Measurements from ENCODE around the gene ANGPTL8.
A peak's percentile ranks its signal among the peaks of the same experiment; 100 is the strongest.

Gene ANGPTL8

DNA sequence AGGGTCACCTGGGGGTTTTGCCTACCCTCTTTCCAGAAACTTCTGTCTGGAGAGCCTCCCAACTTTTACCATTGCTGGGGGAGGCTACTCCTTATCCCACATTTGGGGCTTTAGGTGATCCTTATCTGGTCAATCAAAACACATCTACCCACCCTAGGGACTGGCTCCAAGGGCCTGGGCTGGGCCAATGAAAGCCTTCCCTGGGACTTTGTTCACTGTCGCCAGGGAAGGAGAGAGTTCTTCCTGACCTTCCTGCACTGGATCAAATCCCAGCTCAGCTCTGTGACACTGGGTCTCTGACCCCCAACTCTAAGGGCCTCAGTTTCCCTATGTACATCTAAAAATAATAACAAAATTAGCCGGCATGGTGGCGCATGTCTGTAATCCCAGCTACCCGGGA lies 11.8 kb downstream of the ANGPTL8 start:
- no peak for DNase-seq (ENCODE audit: low spot score)
- H3K4me3 Mint-ChIP-seq: no peak overlapping the region
- H3K27me3 Mint-ChIP-seq (ENCODE audit: low read depth): no peaks in the 10 kb centered on the region
- no peak overlapping the region for H3K27ac Mint-ChIP-seq
- H3K4me1 Mint-ChIP-seq (ENCODE audit: low read depth): no peaks in the 10 kb centered on the region
- H3K36me3 Mint-ChIP-seq (ENCODE audit: low read depth): no peaks in the 10 kb centered on the region
- H3K9me3 Mint-ChIP-seq: no peaks in the 10 kb centered on the region

DNA sequence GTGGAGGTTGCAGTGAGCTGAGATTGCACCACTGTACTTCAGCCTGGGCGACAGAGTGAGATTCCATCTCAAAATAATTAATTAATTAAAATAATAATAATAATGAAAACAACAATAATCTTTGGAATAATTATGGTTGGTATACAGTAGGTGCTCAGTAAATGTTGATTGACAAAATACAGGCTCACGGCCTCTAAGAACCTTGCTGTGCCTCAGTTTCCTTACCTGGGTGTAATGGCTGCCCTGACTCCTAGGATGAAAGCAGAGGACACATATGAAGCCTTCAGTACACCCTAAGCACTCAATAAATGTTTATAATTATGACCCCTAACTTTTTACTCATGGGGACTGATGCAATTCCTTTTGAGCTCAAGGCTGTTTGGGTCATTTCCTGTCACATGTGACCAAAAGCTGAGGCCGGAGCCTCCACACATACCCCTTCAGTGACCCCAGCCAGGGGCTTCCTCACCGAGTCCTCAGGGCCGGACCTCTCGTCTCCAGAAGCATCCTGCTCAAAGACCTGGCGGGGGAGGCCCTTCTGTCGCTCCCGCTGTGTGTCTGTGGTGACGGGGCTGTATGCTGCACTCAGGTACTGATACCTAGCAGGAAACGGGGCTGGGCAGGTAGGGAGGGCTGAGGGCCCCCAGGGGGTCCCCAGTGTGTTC lies 12.4 kb downstream of the ANGPTL8 start:
- Mint-ChIP-seq H3K27ac (no peak overlapping the region), H3K9me3 (no peaks in the 10 kb centered on the region), H3K4me3 (no peak overlapping the region), H3K27me3 (ENCODE audit: low read depth) (no peaks in the 10 kb centered on the region), H3K36me3 (ENCODE audit: low read depth) (no peaks in the 10 kb centered on the region), H3K4me1 (ENCODE audit: low read depth) (no peaks in the 10 kb centered on the region)
- no peak for DNase-seq (ENCODE audit: low spot score)

DNA sequence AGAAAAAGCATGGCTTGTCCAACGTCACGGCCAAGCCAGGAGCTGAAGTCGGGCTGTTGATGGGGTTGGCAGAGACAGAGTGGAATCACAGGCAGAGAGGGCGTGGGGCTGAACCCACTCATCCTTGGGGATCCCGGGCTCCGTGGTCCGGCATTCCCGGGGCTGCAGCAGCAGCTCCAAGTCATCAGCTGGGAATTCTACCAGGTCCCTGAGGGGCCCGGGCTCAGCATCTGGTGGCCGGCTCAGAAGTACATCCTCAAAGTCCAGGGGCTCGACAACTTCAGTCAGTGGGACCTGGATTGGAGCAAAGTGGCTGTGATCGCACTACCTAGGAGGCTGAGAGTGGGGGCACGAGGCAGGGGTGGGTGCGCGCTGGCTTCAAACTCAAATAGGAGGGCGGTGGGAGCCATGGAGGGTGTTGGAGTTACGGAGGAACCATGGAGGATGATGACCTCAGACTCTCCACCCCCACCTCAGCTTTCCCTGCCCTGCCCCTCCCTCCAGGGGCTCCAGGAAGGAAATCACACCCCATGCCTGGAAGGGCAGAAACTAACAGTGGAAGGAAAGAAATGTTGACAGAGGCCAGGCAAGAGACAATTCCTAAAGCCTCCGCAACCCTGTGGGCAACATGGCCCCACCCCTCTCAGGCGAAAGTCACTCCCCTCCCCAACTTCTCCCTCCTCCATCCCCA lies 13.4 kb downstream of the ANGPTL8 start:
- Mint-ChIP-seq H3K4me3 (no peak overlapping the region), H3K36me3 (ENCODE audit: low read depth) (no peaks in the 10 kb centered on the region), H3K27ac (no peak overlapping the region), H3K9me3 (no peaks in the 10 kb centered on the region), H3K4me1 (ENCODE audit: low read depth) (no peaks in the 10 kb centered on the region), H3K27me3 (ENCODE audit: low read depth) (no peaks in the 10 kb centered on the region)
- DNase-seq (ENCODE audit: low spot score): no peak

DNA sequence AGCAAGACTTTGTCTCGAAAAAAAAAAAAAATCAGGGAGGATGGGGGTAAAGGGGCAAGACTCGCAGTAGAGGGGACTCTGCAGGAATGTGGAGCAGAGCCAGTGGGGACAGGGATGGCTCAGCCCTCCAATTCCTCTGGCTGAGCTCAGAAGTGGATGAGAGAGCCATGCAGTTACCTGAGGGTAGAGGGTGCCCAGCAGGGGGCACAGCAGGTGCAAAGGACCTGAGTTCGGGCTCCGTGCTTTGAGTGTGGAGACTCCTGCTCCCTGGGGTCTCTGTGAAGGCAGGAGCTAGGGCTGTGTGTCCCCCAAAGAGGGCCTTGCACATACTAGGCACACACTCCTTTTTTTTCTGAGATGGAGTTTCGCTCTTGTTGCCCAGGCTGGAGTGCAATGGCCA lies 15.2 kb downstream of the ANGPTL8 start:
- no peaks in the 10 kb centered on the region for H3K36me3 Mint-ChIP-seq (ENCODE audit: low read depth)
- H3K9me3 Mint-ChIP-seq: no peaks in the 10 kb centered on the region
- no peak overlapping the region for H3K27ac Mint-ChIP-seq
- no peak for DNase-seq (ENCODE audit: low spot score)
- H3K4me3 Mint-ChIP-seq: no peak overlapping the region
- no peaks in the 10 kb centered on the region for H3K27me3 Mint-ChIP-seq (ENCODE audit: low read depth)
- no peaks in the 10 kb centered on the region for H3K4me1 Mint-ChIP-seq (ENCODE audit: low read depth)

DNA sequence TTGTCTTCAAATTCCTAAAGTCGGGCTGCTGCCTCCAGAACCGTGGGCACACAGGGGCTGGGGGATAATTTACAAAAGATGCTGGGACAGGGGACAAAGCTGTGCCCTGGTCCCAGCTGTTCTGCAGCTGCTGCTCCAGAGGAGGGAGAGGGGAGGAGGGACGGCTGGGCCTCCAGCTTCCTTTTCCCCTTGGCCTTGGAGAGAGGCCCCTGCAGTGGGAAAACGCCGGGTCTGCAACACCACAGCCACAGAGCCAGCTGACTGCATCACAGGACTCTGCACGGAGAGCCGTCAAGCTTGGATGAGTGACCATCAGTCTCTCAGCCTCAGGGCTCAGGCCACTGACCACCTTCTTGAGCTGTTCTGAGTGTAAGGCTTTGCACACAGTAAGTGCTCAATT lies 16.8 kb downstream of the ANGPTL8 start:
- H3K27me3 Mint-ChIP-seq (ENCODE audit: low read depth): peaks cover 10% of the 10 kb centered on the region
- DNase-seq (ENCODE audit: low spot score): no peak
- no peaks in the 10 kb centered on the region for H3K36me3 Mint-ChIP-seq (ENCODE audit: low read depth)
- no peaks in the 10 kb centered on the region for H3K4me1 Mint-ChIP-seq (ENCODE audit: low read depth)
- no peak overlapping the region for H3K4me3 Mint-ChIP-seq
- no peaks in the 10 kb centered on the region for H3K9me3 Mint-ChIP-seq
- H3K27ac Mint-ChIP-seq: no peak overlapping the region

DNA sequence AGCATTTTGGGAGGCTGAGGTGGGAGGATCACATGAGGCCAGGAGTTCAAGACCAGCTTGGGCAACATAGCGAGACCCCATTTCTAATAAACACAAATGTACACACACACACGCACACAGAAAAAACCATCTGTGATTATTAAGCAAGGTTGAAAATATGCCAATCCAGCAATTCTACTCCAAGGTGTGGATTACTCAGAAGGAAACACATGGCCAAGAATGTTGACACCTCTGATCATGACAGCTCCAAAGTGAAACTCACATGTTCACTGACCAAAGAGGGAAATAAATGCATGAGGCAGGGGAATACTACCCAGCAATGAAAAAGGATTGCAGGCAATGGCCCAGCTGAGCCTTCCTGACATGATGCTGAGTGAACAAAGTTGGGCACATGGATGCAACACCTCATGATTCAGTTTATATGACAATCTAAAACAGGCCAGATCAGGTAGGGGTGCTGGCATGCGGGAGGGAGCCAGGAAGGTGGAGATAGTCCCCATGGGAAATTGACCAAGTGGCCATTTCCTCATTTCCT lies 18.5 kb downstream of the ANGPTL8 start:
- Mint-ChIP-seq H3K4me1 (ENCODE audit: low read depth) (no peaks in the 10 kb centered on the region), H3K9me3 (no peaks in the 10 kb centered on the region), H3K27ac (no peak overlapping the region), H3K4me3 (no peak overlapping the region), H3K27me3 (ENCODE audit: low read depth) (peaks cover 20% of the 10 kb centered on the region), H3K36me3 (ENCODE audit: low read depth) (no peaks in the 10 kb centered on the region)
- DNase-seq (ENCODE audit: low spot score): no peak

DNA sequence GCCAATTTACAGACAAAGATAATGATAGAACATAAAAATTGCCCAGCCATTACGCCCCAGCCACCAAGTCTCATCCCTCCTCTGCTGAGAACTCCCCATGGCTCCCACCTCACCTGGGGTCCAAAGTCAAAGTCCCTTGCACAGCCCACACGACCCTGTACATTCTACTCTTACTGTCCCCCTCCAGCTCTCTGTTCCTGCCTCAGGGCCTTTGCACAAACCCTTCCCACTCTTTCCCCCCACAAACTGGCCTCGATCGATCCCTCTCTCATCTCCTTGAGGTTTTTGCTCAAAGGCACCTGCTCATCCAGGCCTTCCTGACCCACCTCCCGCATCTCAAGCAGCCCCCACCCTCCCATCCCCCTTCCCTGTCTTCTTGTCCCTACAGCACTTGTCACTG lies 21.6 kb downstream of the ANGPTL8 start:
- no peak overlapping the region for H3K27ac Mint-ChIP-seq

DNA sequence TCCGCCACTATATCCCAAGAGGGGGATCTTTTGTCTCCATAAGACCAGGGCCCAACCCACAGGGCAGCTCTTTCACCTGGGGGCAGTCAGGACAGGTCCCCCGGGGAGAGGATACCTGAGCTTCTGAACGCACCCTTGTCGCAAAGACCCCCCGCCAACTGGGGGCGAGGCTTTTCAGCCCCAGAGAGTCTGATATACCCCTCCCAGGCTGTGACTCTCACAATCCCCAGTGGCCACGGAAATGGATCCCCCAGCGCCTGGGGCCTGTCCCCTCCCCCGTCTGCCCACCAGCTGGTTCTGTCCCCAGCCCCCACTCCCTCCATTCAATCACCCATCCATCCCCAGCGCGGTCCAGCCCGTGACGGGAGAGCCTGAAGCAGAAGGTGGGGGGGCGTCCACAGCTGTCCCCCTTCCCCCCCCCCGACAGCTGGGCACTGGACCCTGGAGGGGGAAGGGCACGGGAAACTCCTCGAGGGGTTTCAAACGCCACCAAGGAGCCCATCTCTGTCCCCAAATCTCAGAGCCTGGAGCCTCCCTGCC lies 22.1 kb downstream of the ANGPTL8 start:
- Mint-ChIP-seq H3K27me3 (ENCODE audit: low read depth) (peaks cover 54% of the 10 kb centered on the region), H3K4me1 (ENCODE audit: low read depth) (no peaks in the 10 kb centered on the region), H3K27ac (no peak overlapping the region), H3K4me3 (no peak overlapping the region), H3K36me3 (ENCODE audit: low read depth) (no peaks in the 10 kb centered on the region), H3K9me3 (no peaks in the 10 kb centered on the region)
- DNase-seq (ENCODE audit: low spot score): no peak

More for the DNA sequence above, 21.6 kb downstream of the ANGPTL8 start:
- no peak for DNase-seq (ENCODE audit: low spot score)
- H3K27me3 Mint-ChIP-seq (ENCODE audit: low read depth): peaks cover 49% of the 10 kb centered on the region
- H3K36me3 Mint-ChIP-seq (ENCODE audit: low read depth): no peaks in the 10 kb centered on the region
- no peaks in the 10 kb centered on the region for H3K4me1 Mint-ChIP-seq (ENCODE audit: low read depth)
- H3K4me3 Mint-ChIP-seq: peak overlapping the region; percentile 55
- no peaks in the 10 kb centered on the region for H3K9me3 Mint-ChIP-seq

DNA sequence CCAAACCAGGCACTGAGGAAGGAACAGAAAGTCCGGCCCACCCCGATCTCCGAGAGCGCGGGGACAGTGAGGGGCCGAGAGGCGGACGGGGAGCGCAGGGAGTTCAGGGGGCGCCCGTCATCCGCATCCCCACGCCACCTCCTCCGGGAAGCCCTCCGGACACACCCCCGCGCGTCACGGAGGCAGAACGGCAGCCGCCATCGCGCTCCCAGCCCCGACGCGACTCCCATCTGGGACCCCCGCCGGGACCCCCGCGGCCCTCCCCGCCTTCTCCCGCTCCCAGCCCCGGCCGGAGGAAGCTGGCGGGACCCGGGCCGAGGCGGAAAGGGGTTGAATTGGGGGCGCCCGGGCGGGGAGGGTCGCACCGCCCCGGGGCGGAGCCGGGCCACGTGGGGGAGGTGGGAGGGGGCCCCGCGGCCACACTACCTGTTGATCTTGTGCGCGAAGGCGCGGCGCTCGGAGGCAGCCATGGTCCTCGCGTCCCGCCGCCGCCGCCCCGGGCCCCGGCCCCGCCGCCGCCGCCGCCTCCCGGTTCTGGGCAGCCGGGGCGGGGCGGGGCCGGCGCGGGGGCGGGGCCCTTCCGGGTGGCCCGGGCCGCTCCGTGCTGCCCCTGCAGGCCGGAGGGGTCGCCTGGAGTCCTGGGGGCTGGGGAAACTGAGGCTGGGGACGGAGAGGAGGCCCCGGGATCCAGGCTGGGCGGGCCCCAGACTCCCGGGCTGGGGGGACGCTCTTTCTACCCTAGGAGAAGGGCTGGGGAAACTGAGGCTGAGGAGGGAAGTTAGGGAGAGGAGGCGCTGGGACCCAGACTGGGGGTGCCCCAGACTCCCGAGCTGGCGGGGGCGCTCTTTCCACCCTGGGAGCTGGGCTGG lies 22.8 kb downstream of the ANGPTL8 start, which contains the start of gene DOCK6:
DOCK6 (minus strand) TSS at position 554 of the 869 bp plus-strand sequence; CDS start at position 470, 84 bp downstream.
- no peaks in the 10 kb centered on the region for H3K36me3 Mint-ChIP-seq (ENCODE audit: low read depth)
- no peaks in the 10 kb centered on the region for H3K9me3 Mint-ChIP-seq
- H3K27me3 Mint-ChIP-seq (ENCODE audit: low read depth): peaks cover 61% of the 10 kb centered on the region
- no peaks in the 10 kb centered on the region for H3K4me1 Mint-ChIP-seq (ENCODE audit: low read depth)
- peak within 1 kb of the TSS; percentile 60 for H3K4me3 Mint-ChIP-seq
- no peak for DNase-seq (ENCODE audit: low spot score)
- H3K27ac Mint-ChIP-seq: no peak within 1 kb of the TSS

DNA sequence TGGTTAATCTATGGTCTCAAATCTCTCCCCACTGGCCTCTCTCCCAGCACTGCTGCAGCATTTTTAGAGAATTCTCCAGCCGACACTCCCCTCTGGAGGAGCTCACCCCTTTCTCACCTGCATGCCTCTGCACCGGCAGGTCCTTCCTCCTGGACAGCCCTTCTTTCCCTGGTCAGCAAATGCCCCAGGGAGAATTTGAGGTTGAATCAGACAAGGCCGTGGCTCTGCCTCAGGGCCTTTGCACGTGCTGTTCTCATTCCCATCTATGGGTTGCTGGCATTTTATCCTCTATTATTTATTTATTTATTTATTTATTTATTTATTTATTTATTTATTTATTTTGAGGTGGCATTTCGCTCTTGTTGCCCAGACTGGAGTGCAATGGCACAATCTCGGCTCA lies 24.3 kb downstream of the ANGPTL8 start:
- no peaks in the 10 kb centered on the region for H3K9me3 Mint-ChIP-seq
- H3K36me3 Mint-ChIP-seq (ENCODE audit: low read depth): no peaks in the 10 kb centered on the region
- no peak overlapping the region for H3K27ac Mint-ChIP-seq
- no peaks in the 10 kb centered on the region for H3K4me1 Mint-ChIP-seq (ENCODE audit: low read depth)
- H3K27me3 Mint-ChIP-seq (ENCODE audit: low read depth): peaks cover 75% of the 10 kb centered on the region
- H3K4me3 Mint-ChIP-seq: peak overlapping the region; percentile 40
- DNase-seq (ENCODE audit: low spot score): no peak

DNA sequence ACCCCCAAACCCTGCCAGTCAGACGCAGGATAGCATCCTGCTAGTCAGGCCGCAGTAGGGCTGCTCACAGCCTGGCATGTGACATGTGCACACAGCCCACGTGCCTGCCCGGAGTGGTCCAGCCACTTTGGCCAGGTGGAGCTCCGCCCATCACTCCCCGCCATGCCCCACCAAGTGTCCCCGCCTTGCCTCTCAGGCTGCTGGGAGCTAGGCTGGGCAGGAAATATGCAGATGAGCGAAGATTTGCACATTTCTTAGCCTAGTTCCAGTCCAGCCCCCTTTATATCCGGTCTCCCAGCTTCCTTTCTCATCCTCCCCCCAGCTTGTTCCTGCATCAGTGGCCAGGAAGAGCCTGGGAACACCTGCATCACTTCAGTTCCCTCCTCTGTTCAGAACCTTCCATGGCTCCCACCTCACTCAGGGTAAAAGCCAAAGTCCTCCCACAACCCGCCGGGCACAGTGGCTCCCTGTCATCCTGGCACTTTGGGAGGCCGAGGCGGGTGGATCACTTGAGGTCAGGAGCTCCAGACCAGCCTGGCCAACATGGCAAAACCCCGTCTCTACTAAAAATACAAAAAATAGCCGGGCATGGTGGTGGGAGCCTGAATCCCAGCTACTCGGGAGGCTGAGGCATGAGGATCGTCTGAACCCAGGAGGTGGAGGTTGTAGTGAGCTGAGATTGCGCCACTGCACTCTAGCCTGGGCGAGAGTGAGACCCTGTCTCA lies 25.2 kb downstream of the ANGPTL8 start:
- Mint-ChIP-seq H3K36me3 (ENCODE audit: low read depth) (no peaks in the 10 kb centered on the region), H3K4me1 (ENCODE audit: low read depth) (no peaks in the 10 kb centered on the region), H3K27me3 (ENCODE audit: low read depth) (peaks cover 82% of the 10 kb centered on the region), H3K4me3 (no peak overlapping the region), H3K27ac (no peak overlapping the region), H3K9me3 (no peaks in the 10 kb centered on the region)
- no peak for DNase-seq (ENCODE audit: low spot score)

DNA sequence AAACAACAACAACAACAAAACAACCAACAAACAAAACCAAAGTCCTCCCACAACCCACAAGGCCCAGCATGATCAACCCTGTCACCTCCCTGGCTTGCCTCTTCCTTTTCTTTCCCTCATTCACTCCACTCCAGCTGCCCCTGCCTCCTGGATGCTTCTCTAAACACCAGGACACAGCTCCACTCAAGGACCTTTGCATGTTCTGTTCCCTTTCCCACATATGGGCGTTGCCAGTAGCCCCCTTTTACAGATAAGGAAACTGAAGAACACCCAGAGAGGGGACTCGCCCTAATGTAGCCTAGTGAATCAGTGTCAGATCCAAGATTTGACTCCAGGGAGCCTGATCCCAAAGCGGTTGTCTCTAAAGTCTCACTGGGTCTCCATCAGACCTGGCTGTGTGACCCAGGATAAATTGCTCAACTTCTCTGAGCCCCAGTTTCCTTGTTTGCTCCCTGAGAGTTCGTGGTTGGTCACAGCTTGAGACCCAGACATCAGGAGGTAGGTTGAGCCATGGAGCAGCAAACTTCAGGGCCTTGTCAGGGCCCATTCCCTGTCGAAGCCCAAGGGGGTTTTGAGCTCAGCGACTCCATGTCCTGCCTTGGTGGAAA lies 25.9 kb downstream of the ANGPTL8 start:
- peaks cover 81% of the 10 kb centered on the region for H3K27me3 Mint-ChIP-seq (ENCODE audit: low read depth)

DNA sequence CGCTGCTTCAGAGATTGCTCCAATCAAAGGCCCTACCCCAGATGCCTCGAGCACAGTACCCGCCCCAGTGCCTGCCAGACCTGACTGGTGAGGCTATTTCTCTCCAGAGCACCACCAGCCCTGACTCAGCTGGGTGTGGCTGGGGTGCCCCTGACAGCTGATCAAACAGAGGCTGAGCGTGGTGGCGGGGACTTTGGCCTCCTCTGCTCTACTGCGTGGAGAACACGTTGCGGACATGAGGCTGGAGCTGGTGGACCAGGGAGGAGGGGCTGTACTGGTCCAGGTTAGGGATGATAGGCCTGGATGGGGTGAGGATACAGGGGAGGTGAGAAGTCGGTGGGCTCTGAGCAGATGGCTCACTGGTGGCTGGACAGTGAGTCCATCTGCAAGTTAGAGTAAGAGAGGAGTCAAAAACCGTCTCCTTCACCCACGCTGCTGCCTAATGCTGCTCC lies 26.4 kb downstream of the ANGPTL8 start:
- Mint-ChIP-seq H3K4me1 (ENCODE audit: low read depth) (no peaks in the 10 kb centered on the region), H3K27me3 (ENCODE audit: low read depth) (peaks cover 79% of the 10 kb centered on the region), H3K27ac (no peak overlapping the region), H3K4me3 (no peak overlapping the region), H3K9me3 (no peaks in the 10 kb centered on the region), H3K36me3 (ENCODE audit: low read depth) (no peaks in the 10 kb centered on the region)
- no peak for DNase-seq (ENCODE audit: low spot score)

More for the DNA sequence above, 25.9 kb downstream of the ANGPTL8 start:
- no peaks in the 10 kb centered on the region for H3K9me3 Mint-ChIP-seq
- no peak for DNase-seq (ENCODE audit: low spot score)
- H3K4me1 Mint-ChIP-seq (ENCODE audit: low read depth): no peaks in the 10 kb centered on the region
- H3K4me3 Mint-ChIP-seq: no peak overlapping the region
- H3K27ac Mint-ChIP-seq: no peak overlapping the region
- H3K36me3 Mint-ChIP-seq (ENCODE audit: low read depth): no peaks in the 10 kb centered on the region

Data from T-helper 2 cell treated with Interferon-gamma antibody and Interleukin-4, amounts not matched to agents 5 μg/mL and 100 μg/mL, for 36 hours (primary cell).